IMR-90 (cell line): Measurements from ENCODE around the gene CNTN5. TPM values are rescaled to one million over a fixed set of nuclear protein-coding genes. Genes with fewer than 3 reads are reported as not detected.

Experiments
- ATAC-seq: fragments of 200-7000 bp; cut with Tn5 transposase; 2 replicates; pipeline ENCODE4 v1.9.1; 2020; ENCODE audit warnings: low read depth, mild to moderate bottlenecking, moderate library complexity
- BruUV-seq: library from RNA; stranded (reverse); fragments of 400-500 nt; replicated peaks from 2 replicates; lab custom pipeline; 2021; lab: Mats Ljungman, UMichigan
- CTCF ChIA-PET: fragments of 300-600 bp; formaldehyde crosslinking; extraction: SDS; loops from one replicate; lab custom pipeline; 2021; ENCODE audit warnings: antibody characterized with exemption; lab: Yijun Ruan, JAX
- POLR2A ChIA-PET: fragments of 300-600 bp; sonication (Branson Sonifier 250); formaldehyde crosslinking; loops from one replicate; lab custom pipeline; 2022; ENCODE audit warnings: antibody characterized with exemption; ENCODE audit not compliant: unreplicated experiment; lab: Charles Lee
- DNase-seq: peaks from one replicate; pipeline ENCODE4 v3.0.0; 2013
- H2AFZ ChIP-seq: replicated peaks from 2 replicates; pipeline ENCODE3; 2013; ENCODE audit warnings: low read length, mild to moderate bottlenecking; ENCODE audit not compliant: poor library complexity
- H2AK5ac ChIP-seq: 2 replicates; pipeline ENCODE4 v1.6.1; 2013; ENCODE audit warnings: low read depth, low read length, inconsistent platforms
- H2AK9ac ChIP-seq: replicated peaks from 2 replicates; pipeline ENCODE3; 2013; ENCODE audit warnings: mild to moderate bottlenecking, low read depth, low read length, moderate library complexity; ENCODE audit not compliant: poor library complexity
- H2BK120ac ChIP-seq: 2 replicates; pipeline ENCODE4 v1.6.1; 2013; ENCODE audit warnings: low read depth, low read length, inconsistent platforms
- H2BK15ac ChIP-seq: 3 replicates; pipeline ENCODE4 v1.6.1; 2013; ENCODE audit warnings: low read depth, low read length, inconsistent platforms
- H2BK20ac ChIP-seq: 2 replicates; pipeline ENCODE4 v1.6.1; 2013; ENCODE audit warnings: low read depth, mild to moderate bottlenecking, inconsistent platforms, low read length, moderate library complexity
- H2BK5ac ChIP-seq: 2 replicates; pipeline ENCODE4 v1.6.1; 2013; ENCODE audit warnings: mild to moderate bottlenecking, low read depth, low read length, inconsistent platforms; ENCODE audit not compliant: poor library complexity, severe bottlenecking
- H3K14ac ChIP-seq: replicated peaks from 2 replicates; pipeline ENCODE4 v1.6.1; 2013; ENCODE audit warnings: low read depth, low read length, inconsistent platforms
- H3K18ac ChIP-seq: 2 replicates; pipeline ENCODE4 v1.6.1; 2013; ENCODE audit warnings: low read depth, low read length, control low read depth
- H3K23ac ChIP-seq: 2 replicates; pipeline ENCODE4 v1.6.1; 2013; ENCODE audit warnings: low read depth, low read length, inconsistent platforms
- H3K27ac ChIP-seq: 2 replicates; pipeline ENCODE4 v1.5.1; 2013; ENCODE audit warnings: mild to moderate bottlenecking, control low read depth, low read length; ENCODE audit not compliant: insufficient read depth
- H3K27me3 ChIP-seq: 2 replicates; pipeline ENCODE4 v1.6.1; 2013; ENCODE audit warnings: low read length; ENCODE audit not compliant: control insufficient read depth, insufficient read depth
- H3K36me3 ChIP-seq: 2 replicates; pipeline ENCODE4 v1.6.1; 2013; ENCODE audit warnings: low read length, mixed read lengths; ENCODE audit not compliant: control insufficient read depth, insufficient read depth
- H3K4ac ChIP-seq: 2 replicates; pipeline ENCODE4 v1.6.1; 2013; ENCODE audit warnings: low read depth, low read length, inconsistent platforms
- H3K4me1 ChIP-seq: 2 replicates; pipeline ENCODE4 v1.6.1; 2013; ENCODE audit warnings: low read length, mixed read lengths; ENCODE audit not compliant: control insufficient read depth, insufficient read depth
- H3K4me2 ChIP-seq: 2 replicates; pipeline ENCODE4 v1.6.1; 2013; ENCODE audit warnings: low read depth, mild to moderate bottlenecking, control low read depth, low read length, moderate library complexity
- H3K4me3 ChIP-seq: 2 replicates; pipeline ENCODE4 v1.5.1; 2013; ENCODE audit warnings: low read depth, mild to moderate bottlenecking, control low read depth, low read length, moderate library complexity; ENCODE audit not compliant: insufficient read depth
- H3K56ac ChIP-seq: 2 replicates; pipeline ENCODE4 v1.6.1; 2013; ENCODE audit warnings: low read length, inconsistent platforms; ENCODE audit not compliant: insufficient read depth; ENCODE audit errors: extremely low read depth
- H3K79me1 ChIP-seq, 2 experiments: 2 replicates each; pipeline ENCODE4 v1.6.1; 2013; ENCODE audit warnings: low read length in 2 of 2, inconsistent platforms in 1 of 2, low read depth in 1 of 2
- H3K9ac ChIP-seq: 2 replicates; pipeline ENCODE4 v1.6.1; 2013; ENCODE audit warnings: low read depth, low read length, control low read depth
- H3K9me1 ChIP-seq: 2 replicates; pipeline ENCODE4 v1.6.1; 2013; ENCODE audit warnings: low read length, inconsistent platforms; ENCODE audit not compliant: insufficient read depth
- H3K9me3 ChIP-seq: 2 replicates; pipeline ENCODE4 v1.6.1; 2013; ENCODE audit warnings: low read length; ENCODE audit not compliant: control insufficient read depth, insufficient read depth
- H4K20me1 ChIP-seq: 2 replicates; pipeline ENCODE4 v1.6.1; 2013; ENCODE audit warnings: low read length, inconsistent platforms; ENCODE audit not compliant: insufficient read depth
- H4K5ac ChIP-seq: 2 replicates; pipeline ENCODE4 v1.6.1; 2013; ENCODE audit warnings: mild to moderate bottlenecking, low read depth, low read length, control low read depth
- H4K8ac ChIP-seq, 2 experiments: 2 replicates each; pipeline ENCODE4 v1.6.1; 2013; ENCODE audit warnings: low read depth in 2 of 2, low read length in 2 of 2, control low read depth in 1 of 2, inconsistent platforms in 1 of 2
- H4K91ac ChIP-seq: 2 replicates; pipeline ENCODE4 v1.6.1; 2013; ENCODE audit warnings: low read depth, low read length, inconsistent platforms; ENCODE audit not compliant: insufficient read depth
- BHLHE40 ChIP-seq: fragments of 150-350 bp; IDR thresholded peaks from 2 replicates; pipeline ENCODE4 v1.6.1; 2016; ENCODE audit warnings: mild to moderate bottlenecking, low read depth, low read length
- CEBPB ChIP-seq: IDR thresholded peaks from 2 replicates; pipeline ENCODE4 v1.6.1; 2012; ENCODE audit warnings: low read depth, low read length, improper control_type of control experiment
- CHD1 ChIP-seq: IDR thresholded peaks from 2 replicates; pipeline ENCODE4 v1.6.1; 2012; ENCODE audit warnings: low read depth, low read length, improper control_type of control experiment
- FOS ChIP-seq: fragments of 150-350 bp; IDR thresholded peaks from 2 replicates; pipeline ENCODE4 v1.6.1; 2016; ENCODE audit warnings: low read depth, low read length
- MAZ ChIP-seq: IDR thresholded peaks from 2 replicates; pipeline ENCODE4 v1.6.1; 2012; ENCODE audit warnings: low read depth, mild to moderate bottlenecking, low read length, improper control_type of control experiment, moderate library complexity, borderline replicate concordance
- NFE2L2 ChIP-seq: fragments of 150-350 bp; IDR thresholded peaks from 2 replicates; pipeline ENCODE4 v1.6.1; 2016; ENCODE audit warnings: low read depth, mild to moderate bottlenecking, low read length
- POLR2A ChIP-seq: IDR thresholded peaks from 2 replicates; pipeline ENCODE4 v1.6.1; 2012; ENCODE audit warnings: mild to moderate bottlenecking, low read depth, low read length
- RCOR1 ChIP-seq: IDR thresholded peaks from 2 replicates; pipeline ENCODE4 v1.6.1; 2012; ENCODE audit warnings: mild to moderate bottlenecking, low read length, improper control_type of control experiment; ENCODE audit not compliant: insufficient replicate concordance
- RFX5 ChIP-seq: IDR thresholded peaks from 2 replicates; pipeline ENCODE4 v1.8.0; 2012; ENCODE audit warnings: low read depth, mild to moderate bottlenecking, low read length, moderate library complexity
- WGBS, 2 experiments: methylation state at CpG; one replicate each; pipeline versions ENCODE4 v1.1.5 to v1.1.7; 2013; ENCODE audit warnings: missing lambda C conversion rate in 2 of 2; ENCODE audit not compliant: insufficient read length in 1 of 2; ENCODE audit errors: extremely low coverage in 2 of 2; 5-methylcytosine and 5-hydroxymethylcytosine counted together
- dilution Hi-C: fragments of 300-500 bp; cut with HindIII; formaldehyde crosslinking; loops from one replicate; pipeline ENCODE4 v1.14.3; 2018; ENCODE audit warnings: low sequenced_read_pairs; ENCODE audit not compliant: unreplicated experiment
- in situ Hi-C: fragments of 300-500 bp; cut with MboI; formaldehyde crosslinking; loops from 3 replicates; pipeline ENCODE4 v1.14.3; 2019; ENCODE audit warnings: low sequenced_read_pairs, inconsistent platforms, mixed read lengths
- intact Hi-C: fragments of 100-400 bp; cut with micrococcal nuclease; formaldehyde crosslinking; loops from 2 replicates; pipeline ENCODE4 v1.10.0; 2022
- polyA plus RNA-seq, 3 experiments: library from polyadenylated mRNA; depleted of rRNA; stranded (reverse); fragments of >200 nt; gene quantifications; 2 replicates each; pipeline ENCODE4 v1.2.3, GENCODE V29; 2012; ENCODE audit warnings: low replicate concordance in 1 of 3
- total RNA-seq: library from RNA; depleted of rRNA; stranded (reverse); fragments of >200 nt; gene quantifications from 2 replicates; pipeline ENCODE4 v1.2.3, GENCODE V29; 2012
- TF ChIP-seq, protein P1 (sequence below): fragments of 150-350 bp; IDR thresholded peaks from 2 replicates; pipeline ENCODE4 v1.6.1; 2017; ENCODE audit warnings: mild to moderate bottlenecking, antibody characterized with exemption, low read length, low read depth
- TF ChIP-seq, protein P2 (sequence below): fragments of 150-350 bp; IDR thresholded peaks from 2 replicates; pipeline ENCODE4 v1.6.1; 2016; ENCODE audit warnings: low read depth, mild to moderate bottlenecking, low read length, moderate library complexity, borderline replicate concordance

Gene CNTN5
- total and polyA plus RNA-seq, 2 of the 4 experiments (the other 2 are of a cell fraction): not detected

- Histone ChIP-seq H2BK15ac (no peak overlapping the region), H4K8ac (no peak overlapping the region), H3K27ac (no peak overlapping the region), H3K27me3 (no peaks in the 10 kb centered on the region), H3K4ac (no peak overlapping the region), H3K36me3 (no peaks in the 10 kb centered on the region), H2BK5ac (no peak overlapping the region), H3K4me2 (no peak overlapping the region), H2BK120ac (no peak overlapping the region), H3K4me3 (no peak overlapping the region), H2AK5ac (no peak overlapping the region), H2AFZ (no peak overlapping the region), H3K18ac (no peak overlapping the region), H3K9ac (no peak overlapping the region), H4K20me1 (no peaks in the 10 kb centered on the region), H3K9me1 (no peaks in the 10 kb centered on the region), H3K4me1 (no peaks in the 10 kb centered on the region), H4K91ac (no peak overlapping the region), H3K14ac (no peak overlapping the region), H4K5ac (no peak overlapping the region), H3K9me3 (no peaks in the 10 kb centered on the region), H3K56ac (no peak overlapping the region), H2AK9ac (no peak overlapping the region), H3K23ac (no peak overlapping the region), H2BK20ac (no peak overlapping the region; the same call in 1 of the 2 replicates), H3K79me1 (no peaks in the 10 kb centered on the region)
- no TSS peak for BruUV-seq
- dilution Hi-C loops (no loop called here), intact Hi-C loops (no loop called here), in situ Hi-C loops (loop anchor here (25.0 kb wide), 1 partner anchor 1424 kb away; no protein-coding TSS in a partner anchor)
- ATAC-seq (peak; percentile 70), DNase-seq (peak; percentile 20)
- TF ChIP-seq RFX5 (no peak), CHD1 (no peak), BHLHE40 (no peak), POLR2A (no peak), MAZ (no peak), FOS (no peak), CEBPB (no peak), NFE2L2 (no peak), RCOR1 (no peak)
- TF ChIP-seq, protein P1, sequence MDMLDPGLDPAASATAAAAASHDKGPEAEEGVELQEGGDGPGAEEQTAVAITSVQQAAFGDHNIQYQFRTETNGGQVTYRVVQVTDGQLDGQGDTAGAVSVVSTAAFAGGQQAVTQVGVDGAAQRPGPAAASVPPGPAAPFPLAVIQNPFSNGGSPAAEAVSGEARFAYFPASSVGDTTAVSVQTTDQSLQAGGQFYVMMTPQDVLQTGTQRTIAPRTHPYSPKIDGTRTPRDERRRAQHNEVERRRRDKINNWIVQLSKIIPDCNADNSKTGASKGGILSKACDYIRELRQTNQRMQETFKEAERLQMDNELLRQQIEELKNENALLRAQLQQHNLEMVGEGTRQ: no peak
- TF ChIP-seq, protein P2, sequence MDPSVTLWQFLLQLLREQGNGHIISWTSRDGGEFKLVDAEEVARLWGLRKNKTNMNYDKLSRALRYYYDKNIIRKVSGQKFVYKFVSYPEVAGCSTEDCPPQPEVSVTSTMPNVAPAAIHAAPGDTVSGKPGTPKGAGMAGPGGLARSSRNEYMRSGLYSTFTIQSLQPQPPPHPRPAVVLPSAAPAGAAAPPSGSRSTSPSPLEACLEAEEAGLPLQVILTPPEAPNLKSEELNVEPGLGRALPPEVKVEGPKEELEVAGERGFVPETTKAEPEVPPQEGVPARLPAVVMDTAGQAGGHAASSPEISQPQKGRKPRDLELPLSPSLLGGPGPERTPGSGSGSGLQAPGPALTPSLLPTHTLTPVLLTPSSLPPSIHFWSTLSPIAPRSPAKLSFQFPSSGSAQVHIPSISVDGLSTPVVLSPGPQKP: no peak
- CTCF ChIA-PET: interaction anchor here (0.6 to 1.1 kb wide), 3 partner anchors 44 to 1766 kb away, joined by 3 to 4 read pairs (median 3); no protein-coding TSS in a partner anchor
- WGBS, 2 experiments: 100% methylated on average over 1 of the region's 2 CpGs; no CpG with 5 or more reads in 1 of the 2 experiments
- POLR2A ChIA-PET: no interaction called here
These were observed 492.6 kb downstream of the CNTN5 start for GRCh38 chr11:99513368-99513767.
